Panc1 (cell line): ENCODE measurements around the gene PECR. TPM values are rescaled to one million over a fixed set of nuclear protein-coding genes. Genes with fewer than 3 reads are reported as not detected.

Experiments used
- ATAC-seq: fragments of 200-7000 bp; cut with Tn5 transposase; 2 replicates; pipeline ENCODE4 v1.9.1; 2020; ENCODE audit warnings: mild to moderate bottlenecking, moderate library complexity
- BruUV-seq: library from RNA; stranded (reverse); fragments of 400-500 nt; replicated peaks from 2 replicates; lab custom pipeline; 2021; lab: Mats Ljungman, UMichigan
- CTCF ChIA-PET: fragments of 300-600 bp; sonication (Branson Sonifier 250); formaldehyde crosslinking; loops from one replicate; lab custom pipeline; 2022; ENCODE audit warnings: antibody characterized with exemption; lab: Charles Lee
- POLR2A ChIA-PET: fragments of 300-600 bp; sonication (Branson Sonifier 250); formaldehyde crosslinking; loops from one replicate; lab custom pipeline; 2022; ENCODE audit warnings: antibody characterized with exemption; lab: Charles Lee
- DNase-seq: peaks from one replicate; pipeline ENCODE4 v3.0.0-alpha.2; 2010; ENCODE audit warnings: low read depth, low spot score
- H3K27ac ChIP-seq: 2 replicates; pipeline ENCODE4 v1.5.1; 2011; ENCODE audit warnings: mild to moderate bottlenecking, low read length, inconsistent platforms
- H3K27me3 ChIP-seq: fragments of 200-500 bp; sonication (Bioruptor generic); 2 replicates; pipeline ENCODE4 v1.6.0; 2014; ENCODE audit warnings: low read length, inconsistent platforms; ENCODE audit not compliant: control insufficient read depth, insufficient read depth
- H3K36me3 ChIP-seq: fragments of 200-500 bp; sonication (Bioruptor generic); 2 replicates; pipeline ENCODE4 v1.5.1; 2014; ENCODE audit warnings: inconsistent platforms, mild to moderate bottlenecking, low read length, moderate library complexity; ENCODE audit not compliant: control insufficient read depth, insufficient read depth
- H3K4me1 ChIP-seq: 2 replicates; pipeline ENCODE4 v1.5.1; 2011; ENCODE audit warnings: inconsistent platforms, mild to moderate bottlenecking, low read length, moderate library complexity; ENCODE audit not compliant: control insufficient read depth, insufficient read depth
- H3K4me3 ChIP-seq, 2 experiments: 2 replicates each; pipeline ENCODE4 v1.5.1; 2011 to 2012; ENCODE audit warnings: low read depth in 2 of 2, low read length in 2 of 2, mild to moderate bottlenecking in 2 of 2, inconsistent platforms in 1 of 2, moderate library complexity in 1 of 2
- H3K9me3 ChIP-seq: fragments of 200-500 bp; sonication (Bioruptor generic); 2 replicates; pipeline ENCODE4 v1.5.1; 2014; ENCODE audit warnings: low read depth, mild to moderate bottlenecking, inconsistent platforms, low read length, moderate library complexity; ENCODE audit not compliant: control insufficient read depth, insufficient read depth
- CTCF ChIP-seq: fragments of 450-650 bp; IDR thresholded peaks from 2 replicates; pipeline ENCODE4 v1.5.1; 2017; ENCODE audit warnings: mild to moderate bottlenecking
- POLR2AphosphoS5 ChIP-seq: IDR thresholded peaks from 2 replicates; pipeline ENCODE4 v1.6.1; 2012; ENCODE audit warnings: mild to moderate bottlenecking, low read depth, low read length, moderate library complexity
- REST ChIP-seq, 2 experiments: IDR thresholded peaks; 2 replicates each; pipeline ENCODE4 v1.6.1; 2011 to 2012; ENCODE audit warnings: low read depth in 2 of 2, control low read depth in 1 of 2, low read length in 1 of 2, mild to moderate bottlenecking in 1 of 2, moderate library complexity in 1 of 2; ENCODE audit not compliant: insufficient read depth in 1 of 2
- SIN3A ChIP-seq: IDR thresholded peaks from 2 replicates; pipeline ENCODE4 v1.6.1; 2012; ENCODE audit warnings: low read depth, mild to moderate bottlenecking, low read length, moderate library complexity, borderline replicate concordance; ENCODE audit not compliant: insufficient read depth
- TCF7L2 ChIP-seq: IDR thresholded peaks from 2 replicates; pipeline ENCODE4 v1.6.1; 2011; ENCODE audit warnings: mild to moderate bottlenecking, low read depth, low read length, inconsistent platforms
- in situ Hi-C: cut with HindIII; loops from 2 replicates; pipeline ENCODE4 v1.10.0; 2016; ENCODE audit warnings: low sequenced_read_pairs, low pct_unique_long_range_greater_than_20kb
- intact Hi-C: fragments of 100-400 bp; cut with micrococcal nuclease; formaldehyde crosslinking; loops from one replicate; pipeline ENCODE4 v1.10.0; 2022; ENCODE audit not compliant: unreplicated experiment
- total RNA-seq: library from RNA; stranded (reverse); gene quantifications from one replicate; pipeline ENCODE4 v1.2.1, GENCODE V29; 2021; ENCODE audit not compliant: unreplicated experiment

The PECR gene
- total RNA-seq, 1 experiment from 2014 or later: 16.5 TPM

GRCh38 chr2:216043949-216044348 lies 37.7 kb downstream of the PECR start:
- ChIA-PET POLR2A (no interaction called here), CTCF (no interaction called here)
- no peaks in the 10 kb centered on the region for H3K4me1 ChIP-seq
- DNase-seq: no peak
- ATAC-seq: no peak
- no peak for TF ChIP-seq REST (IDR thresholded peaks at IDR 0.05; ENCODE audit: insufficient read depth in 1 of 2, low read depth in 2 of 2, low read length in 1 of 2)
- no peak for TF ChIP-seq TCF7L2
- no peak for TF ChIP-seq POLR2AphosphoS5
- no peak for TF ChIP-seq CTCF
- TF ChIP-seq SIN3A: no peak
- no peak overlapping the region for H3K27ac ChIP-seq
- BruUV-seq: no TSS peak
- no peaks in the 10 kb centered on the region for H3K9me3 ChIP-seq
- H3K36me3 ChIP-seq: no peaks in the 10 kb centered on the region
- no peaks in the 10 kb centered on the region for H3K27me3 ChIP-seq
- intact Hi-C loops: no loop called here
- in situ Hi-C loops: no loop called here
- no peak overlapping the region for H3K4me3 ChIP-seq

GRCh38 chr2:216041438-216041837 lies 40.2 kb downstream of the PECR start:
- CTCF ChIA-PET: no interaction called here
- in situ Hi-C loops (no loop called here), intact Hi-C loops (no loop called here)
- Histone ChIP-seq H3K4me3 (no peak overlapping the region), H3K4me1 (no peaks in the 10 kb centered on the region), H3K9me3 (no peaks in the 10 kb centered on the region), H3K36me3 (no peaks in the 10 kb centered on the region), H3K27ac (no peak overlapping the region), H3K27me3 (no peaks in the 10 kb centered on the region)
- no peak for ATAC-seq
- POLR2A ChIA-PET: no interaction called here
- no TSS peak for BruUV-seq
- no peak for DNase-seq
- TF ChIP-seq CTCF (no peak), REST (IDR thresholded peaks at IDR 0.05; ENCODE audit: insufficient read depth in 1 of 2, low read depth in 2 of 2, low read length in 1 of 2) (no peak), TCF7L2 (no peak), POLR2AphosphoS5 (no peak), SIN3A (no peak)
